DND-41 (cell line): Measurements from ENCODE around the gene MGA.

Source experiments
- CTCF ChIP-seq: IDR thresholded peaks from 2 replicates; pipeline ENCODE4 v1.5.1; 2012; ENCODE audit warnings: borderline replicate concordance, low read length, moderate library complexity, mild to moderate bottlenecking; ENCODE audit not compliant: poor library complexity, severe bottlenecking; ENCODE audit errors: extremely low read depth
- EZH2 ChIP-seq: IDR thresholded peaks from 3 replicates; pipeline ENCODE4 v1.6.1; 2012; ENCODE audit warnings: borderline replicate concordance, low read depth, mild to moderate bottlenecking, moderate library complexity, low read length, inconsistent platforms; ENCODE audit not compliant: severe bottlenecking

- no peak for TF ChIP-seq CTCF
- no peak for TF ChIP-seq EZH2
These were observed 29.6 kb downstream of the MGA start for GRCh38 chr15:41689834-41690233.
